Chondrocyte (in vitro differentiated cells): Measurements from ENCODE around the gene HNRNPL. TPM values are rescaled to one million over a fixed set of nuclear protein-coding genes. Genes with fewer than 3 reads are reported as not detected.

Source experiments
- DNase-seq: peaks from one replicate; pipeline ENCODE4 v3.0.0; 2021; ENCODE audit warnings: mixed read lengths, low spot score
- H3K27ac Mint-ChIP-seq: one replicate; pipeline ENCODE4 v1.8.0; 2021; ENCODE audit warnings: mild to moderate bottlenecking, moderate library complexity, mixed read lengths; ENCODE audit not compliant: unreplicated experiment
- H3K27me3 Mint-ChIP-seq: 2 replicates; pipeline ENCODE4 v1.8.0; 2021; ENCODE audit warnings: low read depth, mixed read lengths
- H3K36me3 Mint-ChIP-seq: 2 replicates; pipeline ENCODE4 v1.8.0; 2021; ENCODE audit warnings: low read depth, mixed read lengths
- H3K4me1 Mint-ChIP-seq: 2 replicates; pipeline ENCODE4 v1.8.0; 2021; ENCODE audit warnings: low read depth, mild to moderate bottlenecking, mixed read lengths
- H3K4me3 Mint-ChIP-seq: one replicate; pipeline ENCODE4 v1.8.0; 2021; ENCODE audit warnings: mild to moderate bottlenecking, moderate library complexity, mixed read lengths; ENCODE audit not compliant: unreplicated experiment
- H3K9me3 Mint-ChIP-seq: 2 replicates; pipeline ENCODE4 v1.8.0; 2021; ENCODE audit warnings: low read depth, mixed read lengths
- CTCF ChIP-seq: fragments of 200-600 bp; sonication (generic); IDR thresholded peaks from 2 replicates; pipeline ENCODE4 v1.5.0; 2021; ENCODE audit warnings: antibody characterized with exemption, mild to moderate bottlenecking, moderate library complexity
- total RNA-seq: library from RNA; stranded (reverse); gene quantifications from 3 replicates; pipeline ENCODE4 v1.2.1, GENCODE V29; 2021

HNRNPL gene
- total RNA-seq, 1 donor from 2014 or later = 214 TPM

- Mint-ChIP-seq H3K36me3 (peaks cover 65% of the 10 kb centered on the region), H3K9me3 (no peaks in the 10 kb centered on the region), H3K4me1 (peaks cover 14% of the 10 kb centered on the region), H3K27me3 (no peaks in the 10 kb centered on the region), H3K27ac (peak overlapping the region; percentile 41), H3K4me3 (no peak overlapping the region)
- TF ChIP-seq CTCF = no peak
- no peak for DNase-seq
Measured at GRCh38 chr19:38841787-38842438, 7.9 kb downstream of the HNRNPL start.

GRCh38 chr19:38841180-38841766 lies 8.5 kb downstream of the HNRNPL start:
- TF ChIP-seq CTCF = no peak
- H3K27me3 Mint-ChIP-seq = no peaks in the 10 kb centered on the region
- H3K36me3 Mint-ChIP-seq = peaks cover 70% of the 10 kb centered on the region
- peaks cover 19% of the 10 kb centered on the region for H3K4me1 Mint-ChIP-seq
- H3K4me3 Mint-ChIP-seq = no peak overlapping the region
- no peaks in the 10 kb centered on the region for H3K9me3 Mint-ChIP-seq
- H3K27ac Mint-ChIP-seq = no peak overlapping the region
- DNase-seq = no peak

- no peak overlapping the region for H3K4me3 Mint-ChIP-seq
- H3K27me3 Mint-ChIP-seq = no peaks in the 10 kb centered on the region
- H3K4me1 Mint-ChIP-seq = peaks cover 24% of the 10 kb centered on the region
- no peak overlapping the region for H3K27ac Mint-ChIP-seq
- no peak for TF ChIP-seq CTCF
- H3K36me3 Mint-ChIP-seq = peaks cover 67% of the 10 kb centered on the region
- no peaks in the 10 kb centered on the region for H3K9me3 Mint-ChIP-seq
- DNase-seq = no peak
Measured at GRCh38 chr19:38840583-38840968, 9.2 kb downstream of the HNRNPL start.

- peaks cover 63% of the 10 kb centered on the region for H3K36me3 Mint-ChIP-seq
- no peak for DNase-seq
Measured at GRCh38 chr19:38839816-38840582, 9.8 kb downstream of the HNRNPL start.

More at GRCh38 chr19:38839816-38840582, 9.8 kb downstream of the HNRNPL start:
- peak overlapping the region; percentile 32 for H3K27ac Mint-ChIP-seq
- no peak for TF ChIP-seq CTCF
- no peaks in the 10 kb centered on the region for H3K9me3 Mint-ChIP-seq
- peaks cover 26% of the 10 kb centered on the region for H3K4me1 Mint-ChIP-seq
- no peak overlapping the region for H3K4me3 Mint-ChIP-seq
- H3K27me3 Mint-ChIP-seq = no peaks in the 10 kb centered on the region
